Activated CD4-positive, alpha-beta memory T cell treated with anti-CD3 and anti-CD28 coated beads for 36 hours (primary cell): Measurements from ENCODE around the gene CMYA5. TPM values are rescaled to one million over a fixed set of nuclear protein-coding genes. Genes with fewer than 3 reads are reported as not detected.

ENCODE experiments used
- CTCF ChIA-PET: fragments of 350-600 bp; sonication (Branson Sonifier 250); formaldehyde crosslinking; loops from one replicate; lab custom pipeline; 2021; ENCODE audit warnings: antibody characterized with exemption, inconsistent platforms; lab: Charles Lee
- POLR2A ChIA-PET: fragments of 350-600 bp; sonication (Branson Sonifier 250); formaldehyde crosslinking; loops from one replicate; lab custom pipeline; 2021; ENCODE audit warnings: antibody characterized with exemption; lab: Charles Lee
- DNase-seq: peaks from one replicate; pipeline ENCODE4 v3.0.0-alpha.2; 2020
- H3K27ac Mint-ChIP-seq: one replicate; pipeline ENCODE4 v1.8.0; 2021; ENCODE audit warnings: mixed read lengths
- H3K27me3 Mint-ChIP-seq: one replicate; pipeline ENCODE4 v1.8.0; 2021; ENCODE audit warnings: mixed read lengths
- H3K36me3 Mint-ChIP-seq: one replicate; pipeline ENCODE4 v1.8.0; 2021; ENCODE audit warnings: mixed read lengths
- H3K4me1 Mint-ChIP-seq: one replicate; pipeline ENCODE4 v1.8.0; 2021; ENCODE audit warnings: low read depth, mixed read lengths
- H3K4me3 Mint-ChIP-seq: one replicate; pipeline ENCODE4 v1.8.0; 2021; ENCODE audit warnings: mild to moderate bottlenecking, mixed read lengths
- H3K9me3 Mint-ChIP-seq: one replicate; pipeline ENCODE4 v1.8.0; 2021; ENCODE audit warnings: mixed read lengths
- intact Hi-C: fragments of 100-400 bp; cut with micrococcal nuclease; formaldehyde crosslinking; loops from one replicate; pipeline ENCODE4 v1.15.1; 2023
- total RNA-seq, 2 experiments: library from RNA; stranded (reverse); gene quantifications; one replicate each; pipeline ENCODE4 v1.2.3, GENCODE V29; 2021

The CMYA5 gene
- total RNA-seq, 2 experiments from 2014 or later, result 0.15 to 0.26 TPM

DNA sequence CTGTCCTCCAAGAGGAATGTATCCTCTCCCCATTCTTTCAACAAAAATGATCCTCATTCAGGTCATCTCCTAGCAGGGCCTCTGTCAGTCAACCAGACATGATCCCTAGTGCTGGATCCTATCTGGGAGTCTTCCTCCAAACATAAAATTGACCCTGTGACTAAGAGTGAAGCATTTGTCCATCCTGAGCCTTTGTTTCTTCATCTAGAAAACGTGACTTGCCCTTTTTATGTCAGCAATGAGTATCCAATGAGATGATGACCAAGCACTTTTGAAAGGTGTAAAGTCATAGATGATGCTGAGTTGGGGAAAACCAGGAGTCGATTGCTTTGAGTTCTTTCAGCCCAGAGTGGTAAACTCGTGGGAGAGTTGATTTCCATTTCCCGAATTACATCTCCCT is 143.3 kb downstream of the CMYA5 start:
- no peaks in the 10 kb centered on the region for H3K4me1 Mint-ChIP-seq

DNA sequence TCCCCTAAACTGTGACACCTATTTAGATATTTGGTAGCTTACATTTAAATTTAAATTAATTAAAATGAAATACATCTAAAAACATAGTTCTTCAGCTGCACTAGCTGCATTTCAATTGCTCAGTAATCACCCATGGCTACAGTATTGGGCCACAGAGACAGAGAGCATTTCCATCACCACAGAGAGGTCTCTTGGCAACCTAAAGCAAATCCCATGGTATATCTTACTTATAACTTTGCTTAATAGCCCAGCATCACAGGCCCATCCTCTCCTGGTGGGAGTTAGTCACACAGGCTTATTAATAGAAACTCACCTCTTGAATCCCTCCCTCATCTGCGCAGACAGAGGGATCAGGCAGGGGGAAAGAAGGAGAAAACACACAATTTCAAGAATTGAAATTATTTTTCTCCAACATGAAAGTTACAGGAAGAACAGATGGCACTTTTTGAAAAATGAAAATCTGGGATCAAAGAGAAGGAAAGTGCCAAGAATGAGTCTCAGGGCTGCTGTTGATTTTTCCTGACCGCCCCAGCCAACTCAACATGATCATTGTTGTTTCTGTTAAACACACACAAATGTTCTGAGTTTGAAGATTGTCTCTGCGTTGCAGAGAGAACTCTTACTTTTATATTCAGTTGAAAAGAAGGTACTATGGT is 144.6 kb downstream of the CMYA5 start:
- no peaks in the 10 kb centered on the region for H3K4me1 Mint-ChIP-seq
- H3K36me3 Mint-ChIP-seq, result no peaks in the 10 kb centered on the region
- ChIA-PET POLR2A (no interaction called here), CTCF (interaction anchor here (1.0 kb wide), 1 partner anchor 249 kb away, joined by 3 read pairs; no protein-coding TSS in a partner anchor)
- intact Hi-C loops, result no loop called here
- H3K9me3 Mint-ChIP-seq, result no peaks in the 10 kb centered on the region
- peaks cover 13% of the 10 kb centered on the region for H3K27me3 Mint-ChIP-seq
- H3K27ac Mint-ChIP-seq, result no peak overlapping the region
- no peak for DNase-seq
- H3K4me3 Mint-ChIP-seq, result no peak overlapping the region

More for the DNA sequence above, 143.3 kb downstream of the CMYA5 start:
- Mint-ChIP-seq H3K27me3 (peaks cover 14% of the 10 kb centered on the region), H3K27ac (no peak overlapping the region), H3K4me3 (no peak overlapping the region), H3K36me3 (no peaks in the 10 kb centered on the region), H3K9me3 (no peaks in the 10 kb centered on the region)
- intact Hi-C loops, result no loop called here
- ChIA-PET CTCF (interaction anchor here (1.0 to 1.3 kb wide), 2 partner anchors 46 to 250 kb away, joined by 3 to 4 read pairs; no protein-coding TSS in a partner anchor), POLR2A (no interaction called here)
- DNase-seq, result no peak

DNA sequence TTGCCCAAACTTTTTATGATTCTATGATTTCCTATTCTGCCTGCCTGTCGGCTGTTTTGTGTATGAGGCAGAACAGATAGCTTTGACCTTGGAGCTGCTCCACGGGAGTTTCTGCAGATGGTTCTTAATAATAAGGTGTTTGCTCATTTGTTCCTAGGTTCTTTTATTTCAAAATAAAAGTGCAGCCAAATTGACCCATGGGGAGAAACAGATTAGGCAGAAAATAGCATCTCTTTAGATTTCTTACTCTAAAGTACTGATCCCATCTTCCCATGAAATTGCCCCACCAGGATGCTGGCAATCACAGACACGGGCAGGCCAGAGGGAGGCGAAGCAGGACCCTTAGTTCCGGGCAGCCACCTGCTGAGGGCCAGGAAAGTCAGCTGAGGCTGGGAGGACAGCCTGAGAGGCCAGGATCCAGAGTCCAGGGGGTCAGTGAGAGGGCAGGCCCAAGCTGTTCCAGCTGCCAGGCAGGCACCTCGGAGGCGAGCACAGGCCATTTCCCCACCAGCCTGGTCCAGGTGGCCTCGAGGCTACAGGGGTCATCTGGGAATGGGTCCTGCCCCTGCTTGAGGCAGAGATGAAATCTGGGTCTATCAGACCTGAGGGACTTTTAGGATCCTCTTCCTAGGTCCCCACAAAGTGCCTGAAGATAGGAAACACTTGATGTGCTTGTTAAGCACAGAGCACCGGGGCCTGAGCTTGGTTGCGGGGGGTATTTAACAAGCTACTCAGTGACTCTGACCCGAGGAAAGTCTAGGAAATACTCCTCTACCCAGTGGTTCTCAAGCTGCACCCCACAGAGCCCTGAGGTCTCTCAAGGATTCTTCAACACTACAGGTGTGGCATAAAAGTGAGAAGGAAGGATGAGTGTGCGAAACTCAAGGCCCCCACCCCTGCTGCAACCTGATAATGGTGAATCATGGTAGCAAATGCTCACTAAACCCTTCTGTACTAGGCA is 145.4 kb downstream of the CMYA5 start:
- H3K4me1 Mint-ChIP-seq, result no peaks in the 10 kb centered on the region
- no peak overlapping the region for H3K27ac Mint-ChIP-seq
- intact Hi-C loops, result no loop called here
- DNase-seq, result no peak
- H3K9me3 Mint-ChIP-seq, result no peaks in the 10 kb centered on the region
- no peaks in the 10 kb centered on the region for H3K36me3 Mint-ChIP-seq
- POLR2A ChIA-PET, result interaction anchor here (0.6 kb wide), 1 partner anchor 208 kb away, joined by 4 read pairs; no protein-coding TSS in a partner anchor
- no peak overlapping the region for H3K4me3 Mint-ChIP-seq
- peaks cover 4% of the 10 kb centered on the region for H3K27me3 Mint-ChIP-seq
- CTCF ChIA-PET, result no interaction called here

DNA sequence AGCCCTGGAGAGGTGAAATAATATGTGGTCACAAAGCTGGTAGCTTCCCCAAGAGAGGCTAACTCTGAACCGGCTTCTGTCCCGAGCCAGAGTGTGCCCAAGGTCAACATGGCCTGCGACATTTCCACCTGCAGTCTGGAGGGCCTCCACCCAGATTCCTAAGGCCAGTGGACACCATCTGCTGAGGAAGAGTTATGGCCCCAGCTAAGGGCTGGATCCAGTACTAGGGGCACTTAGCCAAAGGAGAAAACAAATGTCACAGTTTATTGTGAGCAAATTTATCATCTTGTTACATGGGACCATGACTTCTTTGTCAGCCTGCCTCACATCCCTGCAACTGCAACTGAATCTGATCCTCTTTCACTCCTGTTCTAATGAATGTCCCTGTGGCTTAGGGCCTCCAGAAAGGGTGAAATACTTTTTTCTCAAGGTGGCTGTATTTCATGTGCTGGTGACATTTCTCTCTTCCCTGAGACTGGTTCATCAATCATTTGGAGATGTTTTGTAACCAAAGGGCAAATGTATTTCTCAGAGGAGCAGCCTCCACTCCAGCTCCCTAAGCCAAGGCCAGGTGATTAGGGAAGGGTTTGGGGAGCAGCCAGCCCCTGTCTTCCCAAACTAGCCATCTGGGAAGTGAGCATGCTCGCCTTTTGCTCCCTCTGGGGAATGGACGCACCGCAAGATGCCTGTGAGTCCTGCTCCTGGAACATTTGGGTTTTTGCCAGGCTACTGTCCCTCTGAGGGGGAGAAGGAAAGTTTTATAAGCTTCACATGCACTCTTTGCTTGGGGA is 148.3 kb downstream of the CMYA5 start:
- no peaks in the 10 kb centered on the region for H3K9me3 Mint-ChIP-seq
- H3K27ac Mint-ChIP-seq, result no peak overlapping the region
- no peaks in the 10 kb centered on the region for H3K36me3 Mint-ChIP-seq
- ChIA-PET POLR2A (no interaction called here), CTCF (no interaction called here)
- no peaks in the 10 kb centered on the region for H3K4me1 Mint-ChIP-seq
- DNase-seq, result no peak
- intact Hi-C loops, result no loop called here
- peaks cover 4% of the 10 kb centered on the region for H3K27me3 Mint-ChIP-seq
- no peak overlapping the region for H3K4me3 Mint-ChIP-seq

DNA sequence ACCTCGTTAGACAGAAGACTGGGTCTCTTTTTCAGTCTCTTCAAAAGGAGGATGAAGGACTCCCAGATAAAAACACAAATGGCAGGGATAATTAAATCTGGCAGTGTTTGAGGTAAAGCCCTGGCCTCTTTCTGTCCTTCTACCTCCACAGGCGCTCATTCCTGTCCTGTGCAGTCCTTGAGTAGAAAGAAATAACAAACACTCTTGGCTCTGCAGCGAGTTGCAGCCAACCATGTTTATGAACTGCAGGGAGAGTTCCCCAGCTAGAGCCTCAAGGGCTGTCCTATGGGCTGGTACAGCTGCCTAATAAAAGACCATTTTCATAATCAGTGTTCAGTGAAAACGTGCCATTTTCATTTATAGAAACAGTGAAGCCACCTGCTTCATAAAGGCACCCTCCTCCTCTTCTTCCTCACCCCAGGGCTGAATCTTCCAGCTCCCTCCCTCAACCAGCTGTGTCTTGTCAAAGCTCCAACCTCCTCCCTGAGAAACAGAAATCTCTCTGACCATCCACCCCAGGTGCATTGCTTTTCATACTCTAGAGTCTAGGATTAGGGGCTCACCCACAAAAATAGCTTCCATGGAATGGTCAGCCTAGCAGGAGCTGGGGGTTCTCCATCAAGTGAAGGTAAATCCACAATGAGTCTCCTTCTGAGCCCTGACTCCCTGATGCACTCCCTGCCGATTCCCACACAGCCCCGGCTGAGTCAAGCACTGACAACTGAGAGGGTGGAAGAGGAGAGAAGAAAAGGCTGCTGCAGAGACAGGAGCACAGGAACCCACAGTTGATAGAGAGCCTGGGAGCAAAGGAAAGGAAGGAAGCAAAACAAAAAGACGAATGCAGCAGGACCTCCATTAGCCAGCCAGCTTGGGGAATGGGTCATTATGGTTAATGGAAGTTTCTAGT is 150.7 kb downstream of the CMYA5 start:
- Mint-ChIP-seq H3K27ac (no peak overlapping the region), H3K4me1 (peaks cover 2% of the 10 kb centered on the region), H3K36me3 (no peaks in the 10 kb centered on the region), H3K27me3 (peaks cover 4% of the 10 kb centered on the region), H3K9me3 (no peaks in the 10 kb centered on the region), H3K4me3 (no peak overlapping the region)
- intact Hi-C loops, result no loop called here
- CTCF ChIA-PET, result interaction anchor here (0.7 to 3.1 kb wide), 3 partner anchors 11 to 17 kb away, joined by 3 to 9 read pairs (median 3); no protein-coding TSS in a partner anchor
- POLR2A ChIA-PET, result no interaction called here
- no peak for DNase-seq

DNA sequence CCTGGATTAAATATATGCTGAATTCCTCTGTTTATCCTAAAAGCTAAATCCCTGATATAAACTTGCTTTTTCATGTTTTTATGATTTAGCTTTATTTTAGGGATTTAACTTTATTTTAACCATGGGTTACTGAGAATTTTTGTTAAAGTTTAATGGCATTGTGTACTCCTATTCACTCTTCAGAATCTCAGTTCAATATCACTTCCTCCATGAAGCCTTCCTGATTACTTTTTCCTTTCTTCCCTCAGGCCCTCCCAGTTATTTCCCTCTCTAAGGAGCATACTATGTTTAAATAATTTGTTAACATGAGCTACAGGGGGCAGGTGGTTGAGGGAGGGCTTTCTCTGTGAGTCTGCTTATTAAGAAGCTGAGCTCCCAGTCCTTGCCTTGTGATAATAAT is 151.5 kb downstream of the CMYA5 start:
- CTCF ChIA-PET, result interaction anchor here (0.7 to 3.1 kb wide), 3 partner anchors 13 to 242 kb away, joined by 3 to 9 read pairs (median 3); no protein-coding TSS in a partner anchor
- H3K9me3 Mint-ChIP-seq, result no peaks in the 10 kb centered on the region
- peaks cover 11% of the 10 kb centered on the region for H3K4me1 Mint-ChIP-seq
- no peaks in the 10 kb centered on the region for H3K36me3 Mint-ChIP-seq
- intact Hi-C loops, result no loop called here
- no peak for DNase-seq
- no peak overlapping the region for H3K27ac Mint-ChIP-seq
- H3K4me3 Mint-ChIP-seq, result no peak overlapping the region
- peaks cover 4% of the 10 kb centered on the region for H3K27me3 Mint-ChIP-seq
- POLR2A ChIA-PET, result no interaction called here

DNA sequence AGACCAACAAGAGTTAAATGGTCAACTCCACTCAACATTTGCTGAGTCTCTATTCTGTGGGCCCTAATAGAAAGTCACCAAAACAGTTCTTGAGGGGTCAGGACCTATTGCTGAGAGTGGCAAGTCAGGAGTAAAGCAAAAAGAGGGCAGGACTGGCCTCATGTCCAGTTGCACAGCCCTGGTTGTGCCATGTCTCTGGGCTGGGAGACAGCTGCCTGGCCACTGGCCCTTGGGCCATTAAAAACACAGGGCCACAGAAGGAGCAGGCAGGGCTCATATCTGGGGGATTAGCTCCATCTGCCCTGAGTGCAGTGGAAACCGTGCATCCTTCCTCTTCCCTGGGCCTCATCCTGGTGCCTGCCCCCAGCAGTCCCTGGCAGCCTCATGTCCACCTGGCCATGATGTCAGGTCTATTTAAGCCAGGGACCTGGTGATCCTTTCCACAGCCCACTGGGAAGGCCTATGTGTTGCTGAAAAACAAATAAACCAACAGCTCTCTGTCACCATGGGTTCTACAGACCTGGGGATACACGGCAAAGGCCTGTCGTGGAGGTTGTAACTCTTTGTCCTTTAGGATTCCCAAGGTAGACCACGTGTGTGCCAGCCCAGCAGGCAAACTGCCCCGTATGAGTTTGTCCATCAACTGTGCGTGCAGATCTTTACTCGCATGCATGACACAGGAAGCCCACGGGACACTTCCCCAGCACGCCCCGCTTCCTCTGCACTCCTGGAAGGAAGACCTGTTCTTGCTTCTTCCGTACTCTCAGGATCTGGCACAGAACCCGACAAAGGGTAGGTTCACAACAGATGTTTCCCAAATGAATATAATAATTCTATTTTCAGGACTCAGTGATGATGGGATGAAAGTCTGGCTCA is 152.6 kb downstream of the CMYA5 start:
- POLR2A ChIA-PET, result no interaction called here
- Mint-ChIP-seq H3K4me3 (no peak overlapping the region), H3K9me3 (no peaks in the 10 kb centered on the region), H3K36me3 (no peaks in the 10 kb centered on the region), H3K4me1 (peaks cover 12% of the 10 kb centered on the region), H3K27me3 (peaks cover 7% of the 10 kb centered on the region), H3K27ac (no peak overlapping the region)
- intact Hi-C loops, result no loop called here
- CTCF ChIA-PET, result interaction anchor here (0.9 to 3.1 kb wide), 2 partner anchors 16 to 241 kb away, joined by 3 to 9 read pairs; no protein-coding TSS in a partner anchor
- no peak for DNase-seq

DNA sequence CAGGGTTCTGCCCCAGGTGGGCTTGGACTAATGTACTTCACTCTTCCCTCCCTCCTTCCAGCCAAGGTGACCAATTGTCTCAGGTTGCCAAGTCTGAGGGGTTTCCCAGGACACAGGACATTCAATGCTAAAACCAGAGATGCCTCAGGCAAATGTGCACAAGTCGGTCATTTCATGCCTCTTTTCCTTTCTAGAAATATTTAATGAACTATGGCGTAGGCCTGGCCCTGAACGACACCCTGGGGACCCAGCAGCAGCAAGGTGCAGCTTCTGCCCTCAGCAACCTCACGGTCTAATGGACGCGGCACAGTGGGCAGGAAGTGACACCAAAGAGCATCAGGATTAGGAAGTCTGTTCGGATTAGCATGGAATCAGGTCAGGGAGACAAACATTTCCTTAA is 153.4 kb downstream of the CMYA5 start:
- H3K27ac Mint-ChIP-seq, result no peak overlapping the region
- peaks cover 12% of the 10 kb centered on the region for H3K4me1 Mint-ChIP-seq
- no peaks in the 10 kb centered on the region for H3K9me3 Mint-ChIP-seq
- H3K27me3 Mint-ChIP-seq, result peaks cover 14% of the 10 kb centered on the region
- ChIA-PET POLR2A (no interaction called here), CTCF (interaction anchor here (3.1 kb wide), 1 partner anchor 15 kb away, joined by 9 read pairs; no protein-coding TSS in a partner anchor)
- H3K36me3 Mint-ChIP-seq, result no peaks in the 10 kb centered on the region
- no peak overlapping the region for H3K4me3 Mint-ChIP-seq
- no peak for DNase-seq
- intact Hi-C loops, result no loop called here

DNA sequence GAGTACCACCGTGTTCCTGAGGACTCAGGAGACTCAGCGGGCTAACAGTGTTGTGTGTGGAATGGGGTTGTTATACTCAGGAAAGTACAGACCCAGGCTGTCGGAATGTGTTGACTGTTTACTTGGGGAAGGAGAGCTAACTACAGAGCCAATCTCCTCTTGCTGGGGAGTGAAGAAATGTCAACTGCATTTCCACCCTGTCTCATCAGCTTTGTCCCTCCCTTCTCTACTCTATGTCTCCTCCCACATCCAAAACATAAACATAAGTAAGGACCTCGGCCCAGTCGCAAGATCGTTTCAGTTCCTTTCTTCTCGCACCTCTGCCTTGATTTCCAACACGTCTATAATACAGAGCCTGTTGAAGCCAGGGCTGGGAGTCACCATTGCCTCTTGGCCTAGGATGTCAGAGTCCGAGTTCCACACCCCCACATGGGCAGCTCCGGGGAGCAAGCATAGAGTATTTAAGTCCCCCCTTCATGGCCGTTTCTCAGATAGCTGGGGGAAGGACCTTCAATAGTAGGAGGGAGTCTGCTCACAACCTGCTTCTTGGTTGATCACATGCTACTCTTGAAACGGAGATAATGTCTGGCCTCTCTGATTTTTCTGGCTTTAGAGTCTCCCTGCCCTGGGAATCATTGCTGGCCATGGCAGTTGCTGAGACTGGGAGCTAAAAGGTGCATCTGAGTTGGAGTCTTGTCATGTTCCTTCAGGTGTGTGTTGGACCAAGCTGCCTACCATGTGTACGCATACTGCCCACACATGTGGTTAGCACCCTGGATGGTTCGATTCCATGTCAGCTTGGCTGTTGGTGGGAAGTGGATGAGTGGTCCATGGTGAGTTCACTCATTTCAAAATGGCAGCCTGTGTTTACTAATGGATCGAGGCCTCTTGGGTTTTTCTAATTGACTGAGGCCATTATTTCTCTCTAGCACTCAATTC is 154.1 kb downstream of the CMYA5 start:
- ChIA-PET POLR2A (no interaction called here), CTCF (no interaction called here)
- H3K36me3 Mint-ChIP-seq, result no peaks in the 10 kb centered on the region
- intact Hi-C loops, result loop anchor here (2.0 kb wide), 1 partner anchor 107 kb away; no protein-coding TSS in a partner anchor
- no peak overlapping the region for H3K27ac Mint-ChIP-seq
- no peak for DNase-seq
- peaks cover 16% of the 10 kb centered on the region for H3K27me3 Mint-ChIP-seq
- H3K4me3 Mint-ChIP-seq, result no peak overlapping the region
- peaks cover 14% of the 10 kb centered on the region for H3K4me1 Mint-ChIP-seq
- H3K9me3 Mint-ChIP-seq, result no peaks in the 10 kb centered on the region
